A549 (cell line): Measurements from ENCODE around the gene C1QBP.

Experiments
- BHLHE40 ChIP-seq: IDR thresholded peaks from 2 replicates; pipeline ENCODE4 v1.6.1; 2012; ENCODE audit warnings: low read depth, low read length, inconsistent platforms
- CBX2 ChIP-seq: fragments of 200-600 bp; sonication (generic); IDR thresholded peaks from 2 replicates; pipeline ENCODE4 v1.6.1; 2016; ENCODE audit warnings: low read depth, mild to moderate bottlenecking, borderline replicate concordance
- CHD2 ChIP-seq: fragments of 150-350 bp; IDR thresholded peaks from 2 replicates; pipeline ENCODE4 v1.6.1; 2014; ENCODE audit warnings: low read length; ENCODE audit not compliant: partially characterized antibody
- CTCF ChIP-seq: fragments of >200 bp; sonication (Bioruptor Twin); formaldehyde crosslinking; IDR thresholded peaks from 3 replicates; pipeline ENCODE4 v1.5.1; 2016
- HDAC2 ChIP-seq: fragments of 200-600 bp; sonication (generic); IDR thresholded peaks from 2 replicates; pipeline ENCODE4 v1.6.1; 2016
- JUN ChIP-seq, 2 experiments: fragments of >200 bp; sonication (Bioruptor Twin); formaldehyde crosslinking; IDR thresholded peaks; 2 replicates in 1 of 2; 3 replicates in 1 of 2; pipeline ENCODE4 v1.6.1; 2016 to 2017
- JUNB ChIP-seq: fragments of >200 bp; sonication (Bioruptor Twin); formaldehyde crosslinking; IDR thresholded peaks from 2 replicates; pipeline ENCODE4 v1.6.1; 2016
- KDM1A ChIP-seq: fragments of 200-600 bp; sonication (generic); IDR thresholded peaks from 2 replicates; pipeline ENCODE4 v1.6.1; 2016; ENCODE audit warnings: low read depth, mild to moderate bottlenecking
- MAX ChIP-seq: IDR thresholded peaks from 2 replicates; pipeline ENCODE4 v1.6.1; 2012
- NFE2L2 ChIP-seq: fragments of 150-350 bp; conservative IDR thresholded peaks from 2 replicates; pipeline ENCODE4 v1.6.1; 2014; ENCODE audit warnings: low read length
- NPAS2 ChIP-seq: fragments of 250-450 bp; sonication (Bioruptor Pico); IDR thresholded peaks from 2 replicates; pipeline ENCODE4 v1.8.0; 2022; ENCODE audit warnings: mild to moderate bottlenecking, moderate library complexity, borderline replicate concordance
- POLR2A ChIP-seq: IDR thresholded peaks from 2 replicates; pipeline ENCODE4 v1.6.1; 2012; ENCODE audit warnings: mild to moderate bottlenecking, low read length
- RCOR1 ChIP-seq: fragments of 150-350 bp; IDR thresholded peaks from 2 replicates; pipeline ENCODE4 v1.6.1; 2014; ENCODE audit warnings: antibody characterized with exemption, low read length, low read depth

- TF ChIP-seq CTCF (no peak), NFE2L2 (no peak), CHD2 (no peak), RCOR1 (no peak), POLR2A (peak; percentile 73), NPAS2 (CRISPR knock-in tag) (peak; percentile 54; the same call in 1 of the 2 replicates), MAX (peak; percentile 98), HDAC2 (0 out of 2 replicates have a peak, but pooled peaks have one; percentile 39), CBX2 (no peak), KDM1A (no peak), JUNB (no peak), BHLHE40 (no peak), JUN (IDR thresholded peaks at IDR 0.05) (peak in 1 of 2 experiments; percentile 82; a peak in 4 of 5 replicates)
These were observed 47.5 kb upstream of the C1QBP start, which contains the start of gene MIS12 for GRCh38 chr17:5486206-5487124.
